GM18861 (cell line): Measurements from ENCODE around the gene SPRY1.

Source experiments
- ATAC-seq: cut with Tn5 transposase; IDR thresholded peaks from one replicate; pipeline ENCODE4 v1.9.1; 2021; ENCODE audit not compliant: unreplicated experiment

The SPRY1 gene, protein sequence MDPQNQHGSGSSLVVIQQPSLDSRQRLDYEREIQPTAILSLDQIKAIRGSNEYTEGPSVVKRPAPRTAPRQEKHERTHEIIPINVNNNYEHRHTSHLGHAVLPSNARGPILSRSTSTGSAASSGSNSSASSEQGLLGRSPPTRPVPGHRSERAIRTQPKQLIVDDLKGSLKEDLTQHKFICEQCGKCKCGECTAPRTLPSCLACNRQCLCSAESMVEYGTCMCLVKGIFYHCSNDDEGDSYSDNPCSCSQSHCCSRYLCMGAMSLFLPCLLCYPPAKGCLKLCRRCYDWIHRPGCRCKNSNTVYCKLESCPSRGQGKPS

DNA sequence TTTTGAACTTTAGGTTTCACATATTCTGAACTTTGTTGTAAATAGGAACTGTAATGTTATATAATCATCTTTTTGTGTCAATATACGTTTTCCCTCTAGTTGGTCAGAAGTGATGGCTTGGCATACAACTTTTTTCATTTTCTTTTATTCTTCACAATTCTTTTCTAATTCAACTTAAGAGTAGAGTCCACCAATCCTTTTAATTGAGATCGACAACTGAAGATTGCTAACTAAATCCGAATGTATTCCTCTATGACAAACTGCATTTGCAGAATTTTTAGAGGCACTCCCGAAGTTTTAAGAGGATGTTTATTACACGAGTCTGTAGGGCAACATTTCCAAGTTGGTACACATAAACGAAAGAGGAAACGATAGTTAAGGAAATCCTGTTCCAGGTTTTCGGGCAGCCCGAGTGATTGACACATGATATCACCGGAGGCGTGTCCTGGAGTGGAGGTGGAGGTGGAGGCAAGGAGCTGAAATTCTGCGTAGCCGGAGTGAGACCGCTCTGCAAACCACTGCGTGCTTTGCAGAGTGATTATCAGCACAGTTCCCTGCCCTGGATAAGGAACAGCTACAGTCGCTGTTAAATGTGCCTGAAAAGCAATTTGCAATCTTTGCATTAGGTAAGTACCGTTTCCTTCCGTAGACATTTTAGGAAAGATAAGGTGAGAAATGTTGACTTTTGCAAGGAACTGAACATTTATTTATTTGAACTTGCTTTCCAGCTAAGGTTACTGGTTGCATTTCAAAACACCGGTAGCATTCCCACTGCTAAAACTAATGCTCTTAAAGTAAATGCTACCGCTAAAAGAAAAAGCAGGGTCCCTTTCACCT is at the start of gene SPRY1:
SPRY1 (plus strand) TSS at position 489 of the 837 bp plus-strand sequence. CDS start 4,797 bp downstream, outside the sequence.
- ATAC-seq = peak; percentile 53

DNA sequence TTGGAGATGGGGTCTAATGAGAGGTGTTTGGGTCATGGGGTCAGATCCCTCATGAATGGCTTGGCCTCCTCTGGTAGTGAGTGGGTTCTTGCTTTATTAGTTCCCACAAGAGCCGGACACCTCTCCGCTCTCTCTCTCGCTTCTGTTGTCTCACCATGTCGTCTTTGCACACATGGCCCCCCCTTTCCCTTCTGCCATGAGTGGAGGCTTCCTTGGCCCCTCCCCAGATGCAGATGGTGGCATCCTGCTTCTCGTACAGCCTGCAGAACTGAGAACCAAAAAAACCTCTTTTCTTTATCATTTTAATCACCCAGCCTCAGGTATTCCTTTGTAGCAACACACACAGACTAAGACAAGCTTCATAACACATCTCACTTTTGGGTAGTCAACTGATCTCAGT is 49.6 kb upstream of the SPRY1 start:
- ATAC-seq = no peak

DNA sequence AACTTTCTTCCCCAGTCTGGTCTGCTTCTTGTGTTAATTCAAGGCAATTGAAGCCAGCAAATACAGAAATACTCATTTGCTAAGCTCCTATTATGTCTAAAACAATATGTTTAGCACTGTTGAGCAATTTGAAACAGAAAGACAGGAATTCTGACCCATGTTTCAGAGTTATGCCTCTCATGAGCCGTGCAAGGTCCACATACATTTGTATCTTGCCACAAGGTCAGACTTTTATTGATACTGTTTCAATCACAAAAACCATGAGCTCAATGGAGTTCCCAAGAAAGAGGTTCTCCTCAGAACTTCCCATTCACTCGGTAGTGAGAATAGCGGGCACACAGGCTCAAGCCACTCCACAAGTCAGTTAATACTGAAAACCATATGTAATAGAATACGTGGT is 47.6 kb upstream of the SPRY1 start:
- no peak for ATAC-seq

DNA sequence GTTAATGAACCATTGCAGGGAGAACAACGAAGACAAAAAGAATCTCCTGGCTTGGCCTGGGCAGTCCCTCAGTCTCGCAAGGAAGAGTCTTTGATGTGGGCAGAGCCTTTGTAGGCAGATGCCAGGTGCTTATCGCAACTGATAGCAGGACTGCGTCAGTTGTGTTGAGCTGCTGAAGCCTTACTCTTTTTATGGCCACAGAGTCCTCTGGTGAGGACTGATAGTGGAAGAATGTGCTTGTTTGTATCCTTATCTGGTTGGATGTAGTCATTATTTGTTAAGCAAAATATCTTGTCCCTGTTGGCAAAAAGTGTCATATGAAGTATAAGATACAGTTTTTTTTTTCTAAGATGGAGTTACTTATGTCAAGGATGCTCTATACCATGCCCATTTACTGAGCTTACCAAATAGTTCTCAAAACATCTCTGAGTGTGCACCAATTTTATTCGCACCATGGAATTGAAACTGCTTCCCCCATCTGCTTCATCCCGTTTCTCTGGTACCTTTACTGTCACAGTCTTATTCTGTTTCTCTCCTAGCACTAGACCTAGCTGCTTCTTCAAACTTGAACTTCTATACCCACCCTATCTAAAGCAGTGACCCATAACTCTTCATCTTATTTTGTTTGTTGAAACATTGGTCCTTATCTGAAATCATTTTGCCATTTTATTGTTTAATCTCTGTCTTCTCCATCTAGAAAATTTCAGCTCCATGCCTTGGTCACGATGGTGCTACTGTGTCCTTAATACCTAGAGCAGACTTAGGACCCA is 47.0 kb upstream of the SPRY1 start:
- ATAC-seq = no peak

DNA sequence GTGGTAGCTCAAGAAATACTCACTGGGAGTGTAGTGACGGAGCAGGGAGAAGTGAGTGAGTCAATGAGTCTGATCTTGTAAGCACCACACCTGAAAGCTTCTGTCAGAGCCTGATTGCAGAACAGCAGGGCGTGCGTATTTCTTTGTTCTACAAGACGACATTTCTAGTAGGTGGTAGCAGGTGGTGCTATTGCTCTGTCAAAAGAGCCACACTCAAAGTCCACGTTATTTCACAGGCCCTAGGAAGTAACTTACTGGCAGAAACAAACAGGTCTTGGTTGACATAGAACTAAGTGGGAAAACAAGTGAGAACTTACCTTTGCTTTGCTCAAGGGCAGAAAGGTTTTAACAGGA is 46.4 kb upstream of the SPRY1 start:
- ATAC-seq = no peak

DNA sequence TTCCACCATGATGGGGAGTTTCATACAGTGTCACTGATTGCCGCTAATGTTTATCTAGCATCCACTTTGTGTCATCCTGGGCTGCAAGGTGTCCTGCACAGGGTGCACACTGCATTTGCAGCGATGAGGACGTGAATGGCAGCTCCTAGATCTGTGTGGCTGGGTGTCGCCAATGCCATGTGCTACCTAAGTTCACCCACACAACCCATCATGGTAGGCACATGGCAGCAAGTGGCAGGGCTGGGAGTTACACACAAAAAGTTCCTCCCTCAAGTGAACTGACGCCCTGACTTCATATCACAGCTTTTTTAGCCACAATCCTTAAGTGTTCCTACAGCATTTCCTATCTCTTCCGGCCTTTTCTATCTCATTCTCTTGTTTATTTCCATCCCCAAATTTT is 45.9 kb upstream of the SPRY1 start:
- no peak for ATAC-seq

DNA sequence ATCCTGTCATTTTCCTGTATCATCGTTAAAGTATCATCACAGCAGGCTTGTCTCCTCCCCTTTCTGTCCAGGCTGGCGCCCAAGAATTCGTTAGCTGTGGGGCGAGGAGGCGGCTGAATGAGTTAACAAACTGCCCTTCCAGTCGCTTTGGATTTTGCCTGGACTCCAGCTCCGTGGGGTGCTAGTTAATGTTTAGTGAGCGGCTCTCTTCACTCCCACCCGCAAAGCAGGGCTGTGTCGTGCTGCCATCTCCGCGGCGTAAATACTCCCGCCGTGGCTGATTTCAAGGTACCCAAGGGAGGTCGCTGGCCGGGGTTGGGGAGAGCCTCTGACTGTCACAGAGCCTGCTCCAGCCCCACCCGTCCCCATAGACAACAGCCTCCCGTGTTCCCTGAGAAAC is 44.9 kb upstream of the SPRY1 start:
- ATAC-seq = no peak

DNA sequence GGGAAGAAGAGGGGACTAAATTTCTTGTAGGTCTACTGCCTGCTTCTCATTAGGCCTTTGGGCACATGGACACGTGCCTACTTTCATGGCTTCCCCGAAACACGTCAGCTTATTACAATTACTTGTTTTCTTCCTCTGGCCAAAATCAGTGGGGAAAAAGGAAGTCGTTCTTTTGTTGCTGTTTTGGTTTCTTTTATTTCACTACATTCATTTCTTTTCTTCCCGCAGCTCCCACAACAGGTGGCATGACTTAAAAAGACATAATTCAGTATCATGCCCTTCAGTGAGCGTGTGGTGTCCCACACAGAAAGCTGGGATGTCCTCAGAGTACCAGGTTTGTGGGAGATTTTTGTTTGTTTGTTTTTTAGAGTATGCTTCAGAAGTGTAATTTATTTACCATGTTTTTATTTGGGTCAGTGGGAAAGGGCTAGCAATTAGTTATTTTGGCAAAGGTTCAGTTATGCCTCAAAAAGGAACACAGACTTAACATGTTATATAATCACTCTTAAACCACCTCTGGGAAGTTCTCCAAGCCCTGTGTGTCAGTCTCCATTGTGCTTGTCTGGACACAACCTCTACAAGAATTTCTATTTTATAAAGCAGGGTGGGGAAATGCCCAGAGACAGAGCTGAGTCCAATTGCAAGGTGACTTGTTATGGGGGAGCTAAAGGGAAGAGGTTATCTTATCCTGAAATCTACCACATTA is 44.2 kb upstream of the SPRY1 start:
- no peak for ATAC-seq

DNA sequence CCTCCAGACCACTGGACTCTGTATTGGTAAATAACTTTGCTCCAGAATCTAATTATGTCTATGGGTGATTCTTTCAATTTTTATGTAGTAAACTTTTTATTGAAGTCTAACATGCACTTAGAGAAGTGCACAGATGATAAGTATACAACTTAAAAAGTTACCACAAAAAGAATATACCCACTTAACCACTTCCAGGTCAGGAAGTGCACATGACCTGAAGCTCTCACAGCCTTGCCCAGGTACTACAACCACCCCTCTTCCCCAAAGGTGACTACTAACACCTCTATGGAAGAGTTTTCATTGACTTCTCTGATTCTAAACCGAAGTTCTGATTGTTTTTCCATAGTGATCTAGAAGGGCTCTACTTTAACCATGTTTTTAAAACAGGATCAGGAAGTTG is 43.6 kb upstream of the SPRY1 start:
- ATAC-seq = no peak

DNA sequence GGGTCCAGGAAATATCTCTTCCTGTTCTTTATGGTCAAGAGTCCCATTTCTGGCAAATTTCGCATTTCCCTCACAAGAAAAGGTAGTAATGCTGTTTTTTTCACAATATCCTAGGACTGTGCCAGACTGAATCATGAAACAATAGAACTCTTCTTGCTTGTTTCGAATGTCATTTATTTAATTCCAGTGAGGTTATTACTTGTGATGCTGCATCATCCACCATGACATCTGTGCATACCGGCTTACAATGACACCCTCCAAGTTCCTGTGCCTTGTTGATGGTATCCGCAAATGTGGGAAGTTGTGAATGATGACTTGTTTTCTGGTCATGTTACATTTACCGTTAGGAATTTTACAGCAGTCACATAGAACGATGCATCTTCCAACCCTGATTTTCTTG is 42.9 kb upstream of the SPRY1 start:
- ATAC-seq = no peak

DNA sequence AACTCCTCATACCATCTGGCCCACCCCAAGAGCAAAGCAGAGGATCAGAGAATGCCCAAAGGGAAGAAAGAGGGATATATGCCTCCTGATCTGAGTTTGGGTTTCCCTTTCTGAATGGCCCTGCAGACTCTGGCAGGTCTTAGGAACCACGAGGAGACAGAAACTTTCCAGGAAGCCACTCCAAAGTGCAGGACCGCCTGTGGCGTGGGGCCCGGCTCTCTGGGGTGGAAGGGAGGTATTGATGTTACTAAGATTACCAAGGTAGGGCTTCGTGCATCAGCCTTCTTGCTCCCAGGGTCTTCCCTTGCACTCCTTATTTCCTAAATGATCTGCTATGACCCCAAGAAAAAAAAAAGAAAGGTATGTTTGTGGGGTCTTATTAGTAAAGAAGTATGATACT is 41.9 kb upstream of the SPRY1 start:
- no peak for ATAC-seq

DNA sequence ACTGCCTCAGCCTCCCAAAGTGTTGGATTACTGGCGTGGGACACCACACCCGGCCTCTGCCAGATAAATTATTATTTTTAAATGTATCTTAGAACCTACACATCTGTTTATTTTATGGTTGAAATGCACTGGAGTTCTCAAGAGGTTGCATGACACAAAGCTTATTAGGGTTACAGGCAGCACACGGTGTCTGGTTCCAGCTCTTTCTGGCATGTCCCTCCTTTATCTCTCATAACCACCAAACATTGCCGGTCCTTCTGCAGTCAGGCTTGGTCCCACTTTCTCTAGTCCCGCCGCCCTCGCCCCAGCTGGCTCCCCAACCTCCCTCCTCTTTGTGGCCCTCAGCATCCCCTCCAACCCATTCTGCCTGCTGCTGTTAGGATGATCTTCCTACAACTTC is 39.7 kb upstream of the SPRY1 start:
- ATAC-seq = no peak

DNA sequence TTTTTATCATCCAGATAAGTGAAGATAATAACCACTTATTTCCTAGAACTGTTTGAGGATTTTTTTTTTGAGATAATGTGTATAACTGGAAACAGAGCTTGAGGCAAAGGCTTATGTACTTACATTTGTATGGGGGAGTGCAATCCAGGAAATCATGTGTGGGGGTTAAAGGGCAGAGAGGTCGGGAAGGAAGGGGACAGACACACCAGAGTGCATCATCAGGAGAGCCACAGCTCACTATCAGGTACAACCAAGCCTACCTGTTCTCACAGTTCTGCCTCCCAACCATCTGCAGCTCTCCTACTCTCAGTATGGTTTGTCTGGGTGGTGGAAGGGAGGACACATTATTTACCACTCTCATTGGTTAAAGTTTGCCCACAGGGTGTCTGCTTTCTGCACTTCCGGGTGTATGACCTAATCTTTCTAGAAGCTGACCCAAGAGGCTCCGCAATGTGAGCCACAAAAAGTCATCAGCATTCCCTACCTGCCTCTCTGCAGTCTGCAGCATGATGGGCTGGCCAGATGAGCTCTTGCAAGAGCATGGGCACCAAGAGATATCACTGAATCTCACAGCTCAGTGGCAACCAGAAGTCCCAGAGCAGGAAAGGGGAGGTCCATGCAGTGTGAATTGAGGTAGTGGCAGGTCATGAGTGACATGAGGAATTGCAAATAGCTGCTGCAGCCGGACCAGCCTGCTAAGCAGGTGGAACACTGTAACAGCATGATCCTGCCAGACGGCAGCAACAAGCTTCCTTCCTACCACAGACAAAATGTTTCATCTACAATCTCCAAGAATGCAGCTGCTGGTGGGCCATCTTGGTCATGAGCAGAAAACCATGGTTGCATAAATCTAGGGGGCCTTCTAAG is 36.9 kb upstream of the SPRY1 start:
- ATAC-seq = no peak

DNA sequence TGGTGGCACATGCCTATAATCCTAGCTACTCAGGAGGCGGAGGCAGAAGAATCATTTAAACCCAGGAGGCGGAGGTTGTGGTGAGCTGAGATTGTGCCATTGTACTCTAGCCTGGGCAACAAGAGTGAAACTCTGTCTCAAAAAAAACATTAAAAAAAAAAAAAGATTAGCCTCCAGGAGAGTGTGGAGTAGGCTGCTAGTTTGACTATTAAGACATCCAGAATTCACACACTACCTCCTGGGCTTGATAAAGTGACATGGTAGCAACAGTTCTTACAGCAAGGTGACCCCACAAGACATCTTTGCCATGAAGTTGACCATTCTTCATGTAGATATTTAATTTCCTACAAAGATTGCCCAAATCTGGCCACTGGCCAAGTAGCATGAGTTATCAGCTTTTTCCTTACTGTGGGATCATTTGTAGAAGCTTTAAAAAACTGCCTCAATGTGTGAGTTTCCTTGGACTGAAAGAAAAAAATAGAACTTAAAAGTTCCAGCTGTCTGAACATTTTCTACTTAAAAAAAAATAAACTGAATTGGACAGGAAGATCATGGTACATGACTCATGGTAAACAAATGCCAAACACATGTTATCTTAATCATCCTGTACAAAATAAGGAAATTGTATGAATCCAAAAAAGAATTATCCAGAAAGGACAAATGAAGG is 35.3 kb upstream of the SPRY1 start:
- ATAC-seq = no peak

DNA sequence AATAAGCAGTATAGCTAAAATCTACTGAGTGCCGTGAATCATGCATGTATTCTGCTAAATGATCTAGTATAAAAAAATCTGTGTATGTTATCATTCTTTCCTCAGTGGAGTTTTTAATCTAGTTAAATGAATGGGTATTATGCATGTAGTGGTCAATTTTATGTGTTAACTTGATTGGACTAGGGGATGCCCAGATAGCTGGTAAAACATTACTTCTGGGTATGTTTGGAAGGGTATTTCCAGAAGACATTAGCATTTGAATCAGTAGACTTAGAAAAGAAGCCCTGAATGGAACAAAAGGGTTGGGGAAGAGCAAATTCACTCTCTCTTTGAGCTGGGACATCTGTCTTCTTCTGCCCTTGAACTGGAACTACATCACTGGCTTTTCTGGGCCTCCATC is 34.5 kb upstream of the SPRY1 start:
- ATAC-seq = no peak

DNA sequence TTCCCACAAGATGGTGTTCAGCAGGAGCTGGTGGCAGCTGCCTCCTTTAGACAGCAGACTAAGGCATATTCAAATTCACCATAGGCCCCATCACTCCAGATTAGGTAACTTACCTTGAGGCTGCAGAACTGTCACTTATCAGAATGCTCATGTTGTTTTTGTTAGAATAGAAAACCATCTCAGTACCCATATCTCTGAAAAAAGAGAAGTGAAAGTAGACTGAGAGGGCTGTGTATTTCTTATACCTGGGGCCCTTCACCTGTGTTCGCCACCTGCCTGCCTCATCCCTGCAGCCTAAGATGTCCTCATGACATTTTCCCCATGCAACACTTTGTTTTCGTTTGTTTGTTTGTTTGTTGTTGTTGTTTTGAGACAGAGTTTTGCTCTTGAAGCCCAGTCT is 32.9 kb upstream of the SPRY1 start:
- peak; percentile 99 for ATAC-seq

DNA sequence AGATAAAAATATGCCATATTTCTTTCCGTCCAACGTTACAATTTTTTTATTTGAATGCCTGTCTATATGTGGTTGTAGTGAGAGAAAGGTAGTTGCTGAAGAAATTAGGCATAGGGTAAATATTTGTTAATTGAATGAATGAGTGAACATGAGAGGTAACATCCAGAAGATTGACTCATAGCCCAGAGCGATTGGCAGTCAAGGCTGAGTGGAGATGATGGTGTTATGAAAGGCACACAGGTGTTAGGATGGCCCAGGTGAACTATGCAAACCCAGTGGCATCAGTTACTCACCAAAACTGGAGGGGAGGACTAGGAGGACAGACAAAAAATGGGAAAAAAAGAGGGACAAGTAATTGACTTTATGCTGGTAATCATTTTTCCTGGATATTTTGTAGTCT is 31.7 kb upstream of the SPRY1 start:
- ATAC-seq = no peak

DNA sequence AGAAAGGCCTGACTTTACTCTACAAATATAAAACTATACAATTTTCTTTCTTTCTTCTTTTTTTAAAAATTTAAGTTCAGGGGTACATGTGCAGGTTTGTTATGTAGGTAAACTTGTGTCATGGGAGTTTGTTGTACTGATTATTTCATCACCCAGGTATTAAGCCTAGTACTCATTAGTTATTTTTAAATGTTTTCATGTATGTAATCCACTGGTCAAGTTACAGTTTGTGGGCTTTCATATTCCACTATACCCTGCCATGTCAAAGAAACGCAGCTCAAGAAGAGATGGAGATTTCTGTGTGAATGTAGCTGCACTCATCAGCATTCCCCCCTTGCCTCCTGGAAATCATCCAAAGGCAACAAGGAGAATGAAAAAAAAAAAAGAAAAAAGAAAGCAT is 31.2 kb upstream of the SPRY1 start:
- no peak for ATAC-seq

DNA sequence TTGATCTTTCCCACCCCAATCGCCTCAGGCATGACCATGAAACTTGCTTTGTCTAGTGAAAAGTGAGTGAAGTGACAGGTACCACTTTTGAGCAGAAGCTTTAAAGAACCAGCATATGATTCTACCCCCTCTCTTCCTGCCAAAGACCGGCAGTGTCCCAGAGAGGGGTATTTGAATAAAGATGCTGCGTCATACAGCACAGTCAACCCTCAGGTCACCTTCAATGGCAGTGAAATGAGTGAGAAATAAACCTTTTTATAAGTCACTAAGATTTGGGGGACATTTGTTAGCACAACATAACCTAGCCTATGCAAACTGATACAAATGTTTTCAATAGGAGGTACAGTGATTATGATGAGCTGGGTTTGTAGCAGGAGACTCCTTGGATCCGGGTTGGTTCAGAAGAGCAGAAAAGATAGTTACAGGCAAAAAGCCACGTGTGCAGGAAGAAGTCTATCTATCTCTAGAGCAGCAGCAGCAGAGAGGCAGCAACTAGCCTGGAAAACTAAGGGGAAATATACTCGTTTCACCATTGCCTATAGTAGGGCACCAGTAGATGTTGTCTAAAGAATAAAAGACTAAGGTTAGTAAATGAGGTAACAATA is 30.3 kb upstream of the SPRY1 start:
- no peak for ATAC-seq
